Natural killer cell (primary cell): ENCODE results near the gene CLEC11A. TPM values are rescaled to one million over a fixed set of nuclear protein-coding genes. Genes with fewer than 3 reads are reported as not detected.

Experiments
- ATAC-seq, 3 donors: fragments of 150-1000 bp in 2 of 3; fragments of 200-7000 bp in 1 of 3; cut with Tn5 transposase; 1 replicate in 1 of 3; 2 replicates in 2 of 3; pipeline ENCODE4 v1.10.0; 2021; ENCODE audit warnings: mild to moderate bottlenecking in 2 of 3, moderate library complexity in 2 of 3
- DNase-seq, 2 donors: peaks; one replicate each; pipeline versions ENCODE4 v3.0.0 to v3.0.0-alpha.2; 2013 to 2021; ENCODE audit warnings: mixed read lengths in 1 of 2
- H3K27ac ChIP-seq: one replicate; pipeline ENCODE4 v1.5.1; 2013; ENCODE audit warnings: mild to moderate bottlenecking, low read length
- H3K27me3 ChIP-seq: one replicate; pipeline ENCODE4 v1.6.1; 2013; ENCODE audit warnings: low read length; ENCODE audit not compliant: control insufficient read depth, insufficient read depth
- H3K36me3 ChIP-seq: one replicate; pipeline ENCODE4 v1.6.1; 2013; ENCODE audit warnings: low read length; ENCODE audit not compliant: control insufficient read depth, insufficient read depth
- H3K4me1 ChIP-seq: one replicate; pipeline ENCODE4 v1.6.1; 2013; ENCODE audit warnings: low read length; ENCODE audit not compliant: control insufficient read depth, insufficient read depth
- H3K4me3 ChIP-seq: one replicate; pipeline ENCODE4 v1.5.1; 2013; ENCODE audit warnings: low read length
- H3K9me3 ChIP-seq: one replicate; pipeline ENCODE4 v1.6.1; 2013; ENCODE audit warnings: low read length; ENCODE audit not compliant: control insufficient read depth, insufficient read depth
- H3K27ac Mint-ChIP-seq, 2 donors: one replicate each; pipeline ENCODE4 v1.8.0; 2022; ENCODE audit warnings: mild to moderate bottlenecking in 2 of 2, mixed read lengths in 2 of 2, moderate library complexity in 1 of 2
- H3K27me3 Mint-ChIP-seq, 2 donors: one replicate each; pipeline ENCODE4 v1.8.0; 2022; ENCODE audit warnings: low read depth in 2 of 2, mixed read lengths in 2 of 2
- H3K36me3 Mint-ChIP-seq: one replicate; pipeline ENCODE4 v1.8.0; 2022; ENCODE audit warnings: mixed read lengths
- H3K4me1 Mint-ChIP-seq, 2 donors: one replicate each; pipeline ENCODE4 v1.8.0; 2022; ENCODE audit warnings: mixed read lengths in 2 of 2
- H3K4me3 Mint-ChIP-seq: one replicate; pipeline ENCODE4 v1.8.0; 2022; ENCODE audit warnings: mild to moderate bottlenecking, moderate library complexity, mixed read lengths
- H3K9me3 Mint-ChIP-seq, 2 donors: one replicate each; pipeline ENCODE4 v1.8.0; 2022; ENCODE audit warnings: mixed read lengths in 2 of 2
- CTCF ChIP-seq: fragments of 200-600 bp; IDR thresholded peaks from one replicate; pipeline ENCODE4 v1.8.0; 2022; ENCODE audit warnings: antibody characterized with exemption
- WGBS: methylation state at CpG from one replicate; pipeline ENCODE4 v1.1.7; 2013; ENCODE audit warnings: missing lambda C conversion rate; ENCODE audit not compliant: insufficient coverage; 5-methylcytosine and 5-hydroxymethylcytosine counted together
- intact Hi-C: fragments of 100-400 bp; cut with micrococcal nuclease; formaldehyde crosslinking; loops from one replicate; pipeline ENCODE4 v1.14.2; 2022
- total RNA-seq, 4 donors: library from RNA; stranded (reverse); fragments of 120-200 nt in 1 of 4; gene quantifications; one replicate each; pipeline versions ENCODE4 v1.2.3 to v1.2.4, GENCODE V29; 2013 to 2022

CLEC11A gene
- total RNA-seq, 3 donors from 2014 or later (not counting 1 experiment from before 2014, with no cell fraction given) = 2.3 to 4.0 (median 3.3) TPM

GRCh38 chr19:50729894-50730293 is 6.7 kb downstream of the CLEC11A start:
- H3K4me3 ChIP-seq = no peak overlapping the region
- WGBS = 83% methylated on average over 4 of the region's 5 CpGs
- Mint-ChIP-seq H3K4me1 (peaks cover 0 to 28% of the 10 kb centered on the region in 2 donors), H3K27me3 (peaks cover 0 to 7% of the 10 kb centered on the region in 2 donors), H3K4me3 (no peak overlapping the region), H3K9me3 (no peaks in the 10 kb centered on the region), H3K36me3 (no peaks in the 10 kb centered on the region), H3K27ac (no peak overlapping the region)
- H3K36me3 ChIP-seq = no peaks in the 10 kb centered on the region
- intact Hi-C loops = loop anchor here (10.0 kb wide), 1 partner anchor 75 kb away; no protein-coding TSS in a partner anchor
- H3K27ac ChIP-seq = no peak overlapping the region
- no peak for ATAC-seq
- H3K27me3 ChIP-seq = peaks cover 8% of the 10 kb centered on the region
- peaks cover 27% of the 10 kb centered on the region for H3K4me1 ChIP-seq
- no peaks in the 10 kb centered on the region for H3K9me3 ChIP-seq
- no peak for DNase-seq
- TF ChIP-seq CTCF = no peak

GRCh38 chr19:50735869-50736268 is 12.7 kb downstream of the CLEC11A start:
- no peak for TF ChIP-seq CTCF
- H3K4me3 ChIP-seq = no peak overlapping the region
- Mint-ChIP-seq H3K36me3 (no peaks in the 10 kb centered on the region), H3K27ac (no peak overlapping the region), H3K4me1 (no peaks in the 10 kb centered on the region), H3K9me3 (no peaks in the 10 kb centered on the region), H3K27me3 (peaks cover 11 to 15% of the 10 kb centered on the region in 2 donors), H3K4me3 (no peak overlapping the region)
- DNase-seq = no peak
- no peak overlapping the region for H3K27ac ChIP-seq
- no peaks in the 10 kb centered on the region for H3K36me3 ChIP-seq
- no peaks in the 10 kb centered on the region for H3K27me3 ChIP-seq
- 81% methylated on average over 7 of the region's 7 CpGs for WGBS
- intact Hi-C loops = no loop called here
- no peaks in the 10 kb centered on the region for H3K4me1 ChIP-seq
- H3K9me3 ChIP-seq = no peaks in the 10 kb centered on the region
- no peak for ATAC-seq

- intact Hi-C loops = no loop called here
- H3K27me3 Mint-ChIP-seq = peaks cover 11 to 18% of the 10 kb centered on the region in 2 donors
These were observed 13.2 kb downstream of the CLEC11A start for GRCh38 chr19:50736338-50736737.

More at GRCh38 chr19:50736338-50736737, 13.2 kb downstream of the CLEC11A start:
- H3K9me3 Mint-ChIP-seq = no peaks in the 10 kb centered on the region
- DNase-seq (no peak), ATAC-seq (no peak)
- no peaks in the 10 kb centered on the region for H3K36me3 Mint-ChIP-seq
- H3K27me3 ChIP-seq = no peaks in the 10 kb centered on the region
- H3K4me1 Mint-ChIP-seq = no peaks in the 10 kb centered on the region
- H3K4me3 Mint-ChIP-seq = no peak overlapping the region
- WGBS = 75% methylated on average over 5 of the region's 5 CpGs
- H3K9me3 ChIP-seq = no peaks in the 10 kb centered on the region
- no peak overlapping the region for H3K27ac ChIP-seq
- no peak for TF ChIP-seq CTCF
- H3K36me3 ChIP-seq = no peaks in the 10 kb centered on the region
- H3K4me1 ChIP-seq = no peaks in the 10 kb centered on the region
- no peak overlapping the region for H3K27ac Mint-ChIP-seq
- H3K4me3 ChIP-seq = no peak overlapping the region
